ENCODE results near the gene TATDN2.

DNA sequence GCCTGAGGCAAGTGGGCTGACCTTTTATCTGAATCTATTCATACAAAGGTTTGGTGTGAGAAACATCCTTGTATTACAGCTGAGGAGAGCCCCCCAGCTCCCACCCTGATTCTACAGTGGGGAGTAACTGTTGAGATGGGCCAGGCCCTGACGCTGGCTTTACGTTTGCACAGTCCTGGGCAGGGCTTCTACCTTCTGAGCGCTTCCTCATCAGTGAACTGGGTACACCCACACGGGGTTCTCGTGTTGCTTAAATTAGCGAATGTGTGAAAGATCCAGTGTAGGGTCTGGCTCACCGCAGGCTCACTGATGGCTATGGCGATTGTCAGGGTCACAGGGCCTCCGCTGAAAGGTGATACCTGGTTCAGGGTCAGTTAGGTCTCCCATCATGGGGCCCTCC, 51.8 kb downstream of the TATDN2 start:
- no peak for TF ChIP-seq CTCF (IDR thresholded peaks at IDR 0.05)
- no peak for TF ChIP-seq EP300 (IDR thresholded peaks at IDR 0.05)
- TF ChIP-seq POLR2A (IDR thresholded peaks at IDR 0.05) = no peak
- no peak for TF ChIP-seq POLR2AphosphoS5 (IDR thresholded peaks at IDR 0.05)
